ENCODE measurements around the gene ELFN1.

DNA sequence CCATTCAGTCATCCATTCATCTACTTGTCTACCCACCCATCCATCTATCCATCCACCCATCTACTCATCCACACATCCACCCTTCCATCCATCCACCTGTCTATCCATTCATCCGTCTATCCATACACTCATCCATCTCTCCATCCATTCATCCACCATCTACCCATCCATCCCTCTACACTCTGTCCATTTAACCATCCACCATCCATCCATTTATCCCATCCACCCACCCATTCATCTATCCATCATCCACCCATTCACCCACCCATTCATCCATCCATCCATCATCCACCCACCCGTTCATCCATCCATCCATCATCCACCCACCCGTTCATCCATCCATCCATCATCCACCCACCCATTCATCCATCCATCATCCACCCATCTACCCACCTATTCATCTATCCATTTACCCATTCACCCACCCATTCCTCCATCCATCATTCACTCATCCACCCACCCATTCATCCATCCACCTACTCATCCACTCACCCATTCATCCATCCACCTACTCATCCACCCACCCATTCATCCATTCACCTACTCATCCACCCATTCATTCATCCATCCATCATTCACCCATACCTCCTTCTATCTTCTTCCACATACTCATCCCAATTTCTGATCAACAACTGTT is 39.3 kb upstream of the ELFN1 start:
- TF ChIP-seq POLR2A (IDR thresholded peaks at IDR 0.05; ENCODE audit: extremely low read depth, insufficient read length) = no peak
- no peak for TF ChIP-seq CTCF (IDR thresholded peaks at IDR 0.05; ENCODE audit: low read depth, low read length)
- no peak for TF ChIP-seq MAX (IDR thresholded peaks at IDR 0.05; ENCODE audit: low read depth, low read length)
- no peak for TF ChIP-seq MYC (IDR thresholded peaks at IDR 0.05; ENCODE audit: low read depth, low read length)
